ENCODE measurements around the gene FETUB. TPM values are rescaled to one million over a fixed set of nuclear protein-coding genes. Genes with fewer than 3 reads are reported as not detected.

FETUB gene
- total and polyA plus RNA-seq, 2 of the 8 experiments (the other 6 are each of a cell fraction or from before 2014, with no cell fraction given), result 0.15 TPM; not detected in 1

GRCh38 chr3:186612065-186612464 is 28.1 kb upstream of the FETUB start (continued):
- TF ChIP-seq HDAC2 (IDR thresholded peaks at IDR 0.05; ENCODE audit: borderline replicate concordance in 1 of 2, low read depth in 2 of 2, low read length in 2 of 2), result no peak
- TF ChIP-seq RXRA (IDR thresholded peaks at IDR 0.05; ENCODE audit: insufficient read depth, low read depth, low read length), result no peak
- TF ChIP-seq CTBP2 (IDR thresholded peaks at IDR 0.05; ENCODE audit: borderline replicate concordance, insufficient read depth, insufficient read length, low read length), result no peak
